ENCODE measurements around the gene TNRC18.
A peak's percentile ranks its signal among the peaks of the same experiment; 100 is the strongest.

TNRC18 gene

GRCh38 chr7:5425507-5426225 lies 2.0 kb upstream of the TNRC18 start:
- DNase-seq, result peak; percentile 82

- peak; percentile 60 for DNase-seq
These were observed 1.3 kb upstream of the TNRC18 start for GRCh38 chr7:5424749-5425506.

- DNase-seq, result peak; percentile 100
These were observed 528 bp upstream of the TNRC18 start for GRCh38 chr7:5423976-5424748.

DNA sequence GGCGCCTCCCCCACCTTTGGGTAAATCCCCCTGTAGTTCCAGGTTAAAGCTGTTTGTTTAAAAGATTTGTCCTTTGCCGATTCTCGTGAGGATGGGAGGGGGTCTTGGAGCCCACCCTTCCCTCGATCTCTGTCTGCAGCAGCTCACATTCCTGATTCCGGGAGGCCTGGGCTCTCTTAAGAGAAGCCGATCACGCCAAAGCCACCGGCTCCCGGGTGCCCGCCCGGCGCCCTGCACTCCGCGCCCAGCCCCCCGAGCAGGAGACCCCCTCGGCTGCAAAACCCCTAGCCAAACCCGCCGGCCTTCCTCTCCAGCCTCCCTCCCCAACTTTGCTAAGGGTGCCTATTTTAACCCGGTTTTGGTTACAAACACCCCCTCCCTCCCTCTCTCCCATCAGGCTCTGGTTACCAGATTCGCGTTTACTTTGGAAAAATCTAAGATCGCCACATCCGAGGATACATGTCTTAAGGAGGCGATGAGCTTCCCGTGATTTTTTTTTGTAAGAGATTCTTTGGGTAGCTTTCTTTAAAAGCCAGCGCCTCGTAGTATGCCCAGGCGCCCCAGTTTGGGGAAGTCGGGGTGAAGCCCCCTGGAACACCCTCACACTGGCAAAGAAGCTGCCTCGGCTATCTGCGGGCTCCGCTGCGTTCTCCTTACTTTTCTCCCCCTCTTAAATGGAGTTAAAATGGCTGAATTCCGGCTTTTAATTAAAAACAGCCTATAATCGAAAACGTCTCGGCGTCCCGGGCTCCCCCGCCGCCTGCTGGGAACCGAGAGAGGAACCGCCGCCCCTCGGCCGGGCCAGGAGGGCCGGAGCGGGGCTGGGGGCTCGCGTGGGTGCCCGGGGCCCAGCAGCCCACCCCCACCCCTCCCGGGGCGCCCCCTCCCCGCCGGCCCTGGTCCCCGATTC lies 983 bp downstream of the TNRC18 start:
- peak; percentile 56 for DNase-seq

- DNase-seq, result peak; percentile 73
These were observed 1.8 kb downstream of the TNRC18 start for GRCh38 chr7:5421714-5422395.

- DNase-seq, result peak; percentile 42
These were observed 2.5 kb downstream of the TNRC18 start for GRCh38 chr7:5420881-5421713.

- peak; percentile 48 for DNase-seq
These were observed 3.4 kb downstream of the TNRC18 start for GRCh38 chr7:5420067-5420880.

- DNase-seq, result peak; percentile 23
These were observed 4.0 kb downstream of the TNRC18 start for GRCh38 chr7:5419539-5420066.

DNA sequence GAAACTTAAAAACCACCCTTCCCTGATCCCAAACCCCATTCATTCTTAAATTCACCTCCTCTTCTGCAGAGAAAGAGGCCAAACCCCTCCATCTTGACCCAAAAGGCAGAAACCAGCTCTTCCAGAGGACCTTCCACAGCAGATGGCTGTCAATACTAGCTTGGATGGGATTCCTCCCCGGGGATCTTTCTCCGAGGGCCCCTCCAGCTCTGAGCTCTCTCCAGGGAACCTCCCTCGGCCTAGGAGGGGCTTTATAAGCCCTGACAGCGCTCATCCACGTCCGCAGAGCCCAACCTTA lies 5.4 kb downstream of the TNRC18 start:
- DNase-seq, result no peak

DNA sequence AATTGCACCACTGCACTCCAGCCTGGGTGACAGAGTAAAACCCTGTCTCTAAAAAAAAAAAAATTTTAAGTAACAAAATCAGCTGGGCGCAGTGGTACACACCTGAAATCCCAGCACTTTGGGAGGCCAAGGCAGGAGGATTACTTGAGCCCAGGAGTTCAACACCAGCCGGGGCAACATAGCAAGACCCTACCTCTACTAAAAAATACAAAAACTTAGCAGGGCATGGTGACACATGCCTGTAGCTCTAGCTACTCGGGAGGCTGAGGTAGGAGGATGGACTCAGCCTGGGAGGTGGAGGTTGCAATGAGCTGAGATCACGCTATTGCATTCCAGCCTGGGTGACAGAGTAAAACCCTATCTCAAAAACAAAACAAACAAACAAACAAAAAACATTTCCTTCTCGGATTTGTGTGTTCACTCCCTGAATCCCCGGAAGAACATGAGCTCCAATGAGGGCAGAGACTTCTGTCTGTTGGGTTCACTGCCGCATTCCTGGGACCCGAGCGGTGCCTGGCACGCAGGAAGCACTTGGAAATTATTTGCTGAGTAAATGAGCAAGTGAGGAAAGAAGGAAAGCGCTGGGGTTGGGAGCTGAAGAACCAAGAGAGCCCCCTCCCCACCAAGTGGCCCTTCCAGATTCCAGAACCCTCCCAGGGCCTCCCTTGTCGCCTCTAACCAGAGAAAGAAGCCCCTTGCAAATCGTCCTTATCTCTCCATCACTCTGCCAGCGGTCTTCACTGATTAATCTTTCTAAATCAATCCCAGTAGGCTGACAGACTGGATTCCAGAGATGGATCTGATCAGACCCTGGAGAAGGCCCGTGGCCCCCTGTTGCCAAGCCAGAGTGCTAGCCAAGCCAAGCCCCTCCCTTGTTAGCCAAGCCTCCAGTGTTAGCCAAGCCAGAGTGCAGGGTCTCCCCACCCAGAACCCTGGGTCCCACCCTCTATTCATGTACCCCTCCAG lies 6.2 kb downstream of the TNRC18 start:
- DNase-seq, result no peak

DNA sequence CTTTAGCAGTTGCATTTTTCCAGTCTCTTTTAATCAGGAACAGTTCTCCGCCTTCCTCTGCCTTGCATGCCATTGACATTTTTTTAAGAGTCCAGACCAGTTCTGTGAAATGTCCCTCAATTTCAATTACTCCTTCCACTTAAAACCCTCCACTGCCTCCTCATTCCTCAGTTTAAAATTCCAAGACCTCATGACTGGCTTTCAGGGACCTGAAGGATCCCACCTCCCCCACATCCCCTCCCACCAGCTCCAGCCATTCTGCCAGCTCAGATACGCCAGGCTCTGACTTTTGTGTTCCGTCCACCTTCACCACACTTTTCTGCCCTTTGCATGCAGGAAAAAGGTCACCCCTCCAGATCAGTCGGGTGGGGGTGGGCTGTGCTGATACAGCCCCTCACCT lies 8.7 kb downstream of the TNRC18 start:
- no peak for DNase-seq

DNA sequence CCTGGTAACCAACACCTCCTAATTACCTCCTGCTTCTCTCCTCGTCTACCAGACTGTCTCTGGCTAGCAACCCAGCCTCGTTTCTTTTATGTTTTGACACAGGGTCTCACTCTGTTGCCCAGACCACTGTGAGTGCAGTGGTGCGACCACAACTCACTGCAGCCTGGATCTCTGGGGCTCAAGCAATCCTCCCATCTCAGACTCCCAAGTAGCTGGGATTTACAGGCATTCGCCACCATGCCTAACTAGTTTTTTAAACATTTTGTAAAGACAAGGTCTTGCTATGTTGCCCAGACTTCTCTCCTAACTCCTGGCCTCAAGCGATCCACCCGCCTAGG lies 10.2 kb downstream of the TNRC18 start:
- DNase-seq, result no peak

DNA sequence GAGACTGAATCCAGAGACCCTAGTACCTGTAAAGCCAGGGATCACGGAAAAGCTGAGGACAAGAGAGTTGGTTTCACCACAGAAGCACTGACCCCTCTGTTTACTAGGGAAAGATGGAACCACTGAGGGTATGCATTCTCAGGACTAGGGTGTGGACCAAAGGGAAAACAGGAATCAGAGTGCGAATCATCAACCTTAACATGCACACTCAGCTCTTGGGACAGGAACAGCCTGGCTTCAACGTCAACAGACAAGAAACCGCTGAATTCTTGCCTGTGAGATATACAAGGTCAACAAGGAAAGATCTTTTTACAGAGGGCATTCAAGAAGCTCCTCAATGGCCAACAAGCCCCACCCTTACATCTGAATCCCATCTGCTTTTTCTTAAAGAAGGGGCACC lies 14.9 kb downstream of the TNRC18 start:
- no peak for DNase-seq

DNA sequence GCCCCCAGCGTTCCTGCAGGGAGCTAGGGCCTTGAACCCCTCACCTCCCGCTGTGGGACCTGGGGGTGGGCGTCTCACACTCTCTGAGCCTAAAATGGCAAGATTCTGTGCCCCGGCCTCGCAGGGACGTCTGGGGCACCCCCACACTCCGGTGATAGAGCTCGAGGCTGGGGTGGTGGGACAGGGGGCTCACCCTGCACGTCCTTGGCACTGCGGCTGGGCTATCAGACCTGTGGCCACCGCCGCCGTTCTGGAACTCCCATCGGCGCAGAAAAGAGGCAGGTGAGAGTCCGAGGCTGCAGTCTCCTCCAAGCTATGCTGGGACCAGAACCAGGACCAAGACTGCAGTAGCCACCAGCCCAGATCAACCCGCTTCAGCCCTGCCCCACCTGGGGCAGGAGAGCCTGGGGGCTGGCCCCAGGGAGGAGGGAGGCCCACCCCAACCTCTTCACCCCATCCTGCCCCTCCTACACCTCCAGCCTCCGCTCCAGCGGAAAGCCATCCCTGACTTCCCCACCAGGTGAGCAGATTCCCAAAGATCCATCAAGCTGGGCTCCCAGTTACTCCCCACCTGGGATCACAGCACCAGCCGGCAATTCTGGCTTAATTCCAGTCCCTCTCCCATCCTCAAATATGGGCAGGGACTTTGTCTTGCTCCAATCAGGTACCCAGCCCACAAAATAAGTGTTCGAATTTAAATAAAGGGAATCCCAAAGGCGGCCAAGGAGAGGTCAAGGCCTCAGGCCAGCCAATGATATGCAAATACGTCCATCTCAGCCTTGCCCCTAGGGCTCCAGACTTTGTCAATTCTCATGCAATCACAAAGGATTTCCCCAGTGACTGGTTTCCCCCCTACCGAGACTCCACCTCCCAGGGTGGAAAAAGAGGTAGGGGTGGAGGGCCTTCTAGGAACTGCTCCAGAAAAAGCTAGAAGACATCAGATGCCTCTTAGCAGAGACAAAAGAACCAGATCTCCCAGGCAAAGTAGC lies 16.4 kb downstream of the TNRC18 start:
- no peak for DNase-seq

GRCh38 chr7:5404421-5404826 lies 19.2 kb downstream of the TNRC18 start:
- no peak for DNase-seq

DNA sequence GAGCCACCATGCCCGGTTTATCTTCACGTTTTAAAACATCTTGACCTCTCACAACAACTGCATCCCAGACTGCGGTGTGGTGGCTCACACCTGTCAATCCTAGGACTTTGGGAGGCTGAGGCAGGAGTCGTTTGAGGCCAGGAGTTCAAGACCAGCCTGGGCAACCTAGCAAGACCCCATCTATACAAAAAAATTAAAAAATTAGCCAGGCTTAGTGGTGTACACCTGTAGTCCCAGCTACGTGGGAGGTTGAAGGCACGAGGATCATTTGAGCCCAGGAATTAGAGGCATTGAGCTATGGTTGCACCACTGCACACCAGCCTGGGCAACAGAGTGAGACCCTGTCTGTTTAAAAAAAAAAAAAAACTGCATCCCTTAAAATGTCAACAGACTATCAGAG lies 20.2 kb downstream of the TNRC18 start:
- no peak for DNase-seq

- DNase-seq, result peak; percentile 55
These were observed 25.9 kb downstream of the TNRC18 start for GRCh38 chr7:5397736-5398135.
